22Rv1 (cell line): ENCODE results near the gene TCF12.

ENCODE experiments used
- ZFX ChIP-seq: fragments of 450-650 bp; IDR thresholded peaks from 2 replicates; pipeline ENCODE4 v1.6.1; 2017; ENCODE audit warnings: antibody characterized with exemption, borderline replicate concordance
- TF ChIP-seq, protein P1 (sequence below): fragments of 450-650 bp; IDR thresholded peaks from 2 replicates; pipeline ENCODE4 v1.5.1; 2017; ENCODE audit warnings: mild to moderate bottlenecking

DNA sequence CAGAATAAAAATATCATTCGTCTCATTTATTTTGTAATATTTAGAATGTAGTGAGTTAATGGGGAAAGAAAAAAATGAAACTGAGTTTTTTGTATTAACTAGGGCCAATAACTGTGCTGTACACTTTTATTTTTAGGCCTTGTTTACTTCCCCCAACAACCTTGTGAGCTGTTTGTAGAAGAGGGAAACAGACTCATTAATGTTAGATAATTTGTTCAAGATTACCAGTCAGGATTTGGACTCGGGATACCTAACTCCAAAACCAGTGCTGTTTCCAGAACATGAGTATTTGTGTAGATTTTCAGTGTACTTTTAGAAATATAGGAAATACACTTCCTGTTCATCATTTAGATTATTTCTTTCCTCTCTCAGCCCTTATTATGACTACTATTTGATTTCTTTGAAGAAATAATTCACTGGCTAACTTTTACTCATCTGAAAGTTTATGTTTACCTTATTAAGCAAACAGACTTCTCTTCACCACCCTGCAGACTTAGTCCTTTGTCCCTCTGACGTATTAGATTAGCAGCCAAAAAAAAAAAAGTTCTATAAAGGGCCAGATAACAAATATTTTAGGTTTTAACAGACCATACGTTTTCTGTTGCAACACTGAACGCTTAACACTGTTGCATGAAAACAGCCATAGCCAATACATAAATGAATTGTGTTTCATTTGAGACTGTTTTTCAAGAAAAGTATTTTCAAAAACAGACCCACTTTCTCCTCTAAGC lies 265.3 kb downstream of the TCF12 start:
- TF ChIP-seq, protein P1, sequence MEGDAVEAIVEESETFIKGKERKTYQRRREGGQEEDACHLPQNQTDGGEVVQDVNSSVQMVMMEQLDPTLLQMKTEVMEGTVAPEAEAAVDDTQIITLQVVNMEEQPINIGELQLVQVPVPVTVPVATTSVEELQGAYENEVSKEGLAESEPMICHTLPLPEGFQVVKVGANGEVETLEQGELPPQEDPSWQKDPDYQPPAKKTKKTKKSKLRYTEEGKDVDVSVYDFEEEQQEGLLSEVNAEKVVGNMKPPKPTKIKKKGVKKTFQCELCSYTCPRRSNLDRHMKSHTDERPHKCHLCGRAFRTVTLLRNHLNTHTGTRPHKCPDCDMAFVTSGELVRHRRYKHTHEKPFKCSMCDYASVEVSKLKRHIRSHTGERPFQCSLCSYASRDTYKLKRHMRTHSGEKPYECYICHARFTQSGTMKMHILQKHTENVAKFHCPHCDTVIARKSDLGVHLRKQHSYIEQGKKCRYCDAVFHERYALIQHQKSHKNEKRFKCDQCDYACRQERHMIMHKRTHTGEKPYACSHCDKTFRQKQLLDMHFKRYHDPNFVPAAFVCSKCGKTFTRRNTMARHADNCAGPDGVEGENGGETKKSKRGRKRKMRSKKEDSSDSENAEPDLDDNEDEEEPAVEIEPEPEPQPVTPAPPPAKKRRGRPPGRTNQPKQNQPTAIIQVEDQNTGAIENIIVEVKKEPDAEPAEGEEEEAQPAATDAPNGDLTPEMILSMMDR = no peak
- no peak for TF ChIP-seq ZFX
